Measurements from ENCODE around the gene HAO2. TPM values are rescaled to one million over a fixed set of nuclear protein-coding genes. Genes with fewer than 3 reads are reported as not detected.

HAO2 gene
- total RNA-seq, 2 donors from 2014 or later, result not detected

GRCh38 chr1:119440721-119441307 lies 72.2 kb downstream of the HAO2 start:
- no peaks in the 10 kb centered on the region for H3K9me3 ChIP-seq
- DNase-seq (ENCODE audit: low spot score), result no peak
- H3K27me3 ChIP-seq, result no peaks in the 10 kb centered on the region
- no peaks in the 10 kb centered on the region for H3K4me1 ChIP-seq
- H3K4me3 ChIP-seq, result no peak overlapping the region
- no peaks in the 10 kb centered on the region for H3K36me3 ChIP-seq
- TF ChIP-seq CTCF (IDR thresholded peaks at IDR 0.05), result no peak
- H3K27ac ChIP-seq, result no peak overlapping the region

- Histone ChIP-seq H3K27ac (no peak overlapping the region), H3K27me3 (no peaks in the 10 kb centered on the region), H3K9me3 (no peaks in the 10 kb centered on the region), H3K4me3 (no peak overlapping the region), H3K36me3 (no peaks in the 10 kb centered on the region), H3K4me1 (no peaks in the 10 kb centered on the region)
- no peak for DNase-seq (ENCODE audit: low spot score)
- TF ChIP-seq CTCF (IDR thresholded peaks at IDR 0.05), result no peak
These were observed 74.2 kb downstream of the HAO2 start for GRCh38 chr1:119442756-119443155.

Other genes with a start within 250 kb of the HAO2 start
- gene WARS2, start 228.1 kb upstream of the HAO2 start, total RNA-seq, result 10 to 100 TPM in 1 of 2 donors, 1 to 10 TPM in 1; 9.5 to 13.2 TPM
- gene HSD3B2, start 46.4 kb downstream of the HAO2 start, total RNA-seq, result not detected
- gene HSD3B1, start 138.4 kb downstream of the HAO2 start, total RNA-seq, result not detected